IMR-90 (cell line): ENCODE data around the gene SLC22A24. TPM values are rescaled to one million over a fixed set of nuclear protein-coding genes. Genes with fewer than 3 reads are reported as not detected.

Experiments used
- ATAC-seq: fragments of 200-7000 bp; cut with Tn5 transposase; 2 replicates; pipeline ENCODE4 v1.9.1; 2020; ENCODE audit warnings: low read depth, mild to moderate bottlenecking, moderate library complexity
- BruUV-seq: library from RNA; stranded (reverse); fragments of 400-500 nt; replicated peaks from 2 replicates; lab custom pipeline; 2021; lab: Mats Ljungman, UMichigan
- CTCF ChIA-PET: fragments of 300-600 bp; formaldehyde crosslinking; extraction: SDS; loops from one replicate; lab custom pipeline; 2021; ENCODE audit warnings: antibody characterized with exemption; lab: Yijun Ruan, JAX
- POLR2A ChIA-PET: fragments of 300-600 bp; sonication (Branson Sonifier 250); formaldehyde crosslinking; loops from one replicate; lab custom pipeline; 2022; ENCODE audit warnings: antibody characterized with exemption; ENCODE audit not compliant: unreplicated experiment; lab: Charles Lee
- DNase-seq: peaks from one replicate; pipeline ENCODE4 v3.0.0; 2013
- H2AFZ ChIP-seq: replicated peaks from 2 replicates; pipeline ENCODE3; 2013; ENCODE audit warnings: low read length, mild to moderate bottlenecking; ENCODE audit not compliant: poor library complexity
- H2AK5ac ChIP-seq: 2 replicates; pipeline ENCODE4 v1.6.1; 2013; ENCODE audit warnings: low read depth, low read length, inconsistent platforms
- H2AK9ac ChIP-seq: replicated peaks from 2 replicates; pipeline ENCODE3; 2013; ENCODE audit warnings: mild to moderate bottlenecking, low read depth, low read length, moderate library complexity; ENCODE audit not compliant: poor library complexity
- H2BK120ac ChIP-seq: 2 replicates; pipeline ENCODE4 v1.6.1; 2013; ENCODE audit warnings: low read depth, low read length, inconsistent platforms
- H2BK15ac ChIP-seq: 3 replicates; pipeline ENCODE4 v1.6.1; 2013; ENCODE audit warnings: low read depth, low read length, inconsistent platforms
- H2BK20ac ChIP-seq: 2 replicates; pipeline ENCODE4 v1.6.1; 2013; ENCODE audit warnings: low read depth, mild to moderate bottlenecking, inconsistent platforms, low read length, moderate library complexity
- H2BK5ac ChIP-seq: 2 replicates; pipeline ENCODE4 v1.6.1; 2013; ENCODE audit warnings: mild to moderate bottlenecking, low read depth, low read length, inconsistent platforms; ENCODE audit not compliant: poor library complexity, severe bottlenecking
- H3K14ac ChIP-seq: replicated peaks from 2 replicates; pipeline ENCODE4 v1.6.1; 2013; ENCODE audit warnings: low read depth, low read length, inconsistent platforms
- H3K18ac ChIP-seq: 2 replicates; pipeline ENCODE4 v1.6.1; 2013; ENCODE audit warnings: low read depth, low read length, control low read depth
- H3K23ac ChIP-seq: 2 replicates; pipeline ENCODE4 v1.6.1; 2013; ENCODE audit warnings: low read depth, low read length, inconsistent platforms
- H3K27ac ChIP-seq: 2 replicates; pipeline ENCODE4 v1.5.1; 2013; ENCODE audit warnings: mild to moderate bottlenecking, control low read depth, low read length; ENCODE audit not compliant: insufficient read depth
- H3K27me3 ChIP-seq: 2 replicates; pipeline ENCODE4 v1.6.1; 2013; ENCODE audit warnings: low read length; ENCODE audit not compliant: control insufficient read depth, insufficient read depth
- H3K36me3 ChIP-seq: 2 replicates; pipeline ENCODE4 v1.6.1; 2013; ENCODE audit warnings: low read length, mixed read lengths; ENCODE audit not compliant: control insufficient read depth, insufficient read depth
- H3K4ac ChIP-seq: 2 replicates; pipeline ENCODE4 v1.6.1; 2013; ENCODE audit warnings: low read depth, low read length, inconsistent platforms
- H3K4me1 ChIP-seq: 2 replicates; pipeline ENCODE4 v1.6.1; 2013; ENCODE audit warnings: low read length, mixed read lengths; ENCODE audit not compliant: control insufficient read depth, insufficient read depth
- H3K4me2 ChIP-seq: 2 replicates; pipeline ENCODE4 v1.6.1; 2013; ENCODE audit warnings: low read depth, mild to moderate bottlenecking, control low read depth, low read length, moderate library complexity
- H3K4me3 ChIP-seq: 2 replicates; pipeline ENCODE4 v1.5.1; 2013; ENCODE audit warnings: low read depth, mild to moderate bottlenecking, control low read depth, low read length, moderate library complexity; ENCODE audit not compliant: insufficient read depth
- H3K56ac ChIP-seq: 2 replicates; pipeline ENCODE4 v1.6.1; 2013; ENCODE audit warnings: low read length, inconsistent platforms; ENCODE audit not compliant: insufficient read depth; ENCODE audit errors: extremely low read depth
- H3K79me1 ChIP-seq, 2 experiments: 2 replicates each; pipeline ENCODE4 v1.6.1; 2013; ENCODE audit warnings: low read length in 2 of 2, inconsistent platforms in 1 of 2, low read depth in 1 of 2
- H3K9ac ChIP-seq: 2 replicates; pipeline ENCODE4 v1.6.1; 2013; ENCODE audit warnings: low read depth, low read length, control low read depth
- H3K9me1 ChIP-seq: 2 replicates; pipeline ENCODE4 v1.6.1; 2013; ENCODE audit warnings: low read length, inconsistent platforms; ENCODE audit not compliant: insufficient read depth
- H3K9me3 ChIP-seq: 2 replicates; pipeline ENCODE4 v1.6.1; 2013; ENCODE audit warnings: low read length; ENCODE audit not compliant: control insufficient read depth, insufficient read depth
- H4K20me1 ChIP-seq: 2 replicates; pipeline ENCODE4 v1.6.1; 2013; ENCODE audit warnings: low read length, inconsistent platforms; ENCODE audit not compliant: insufficient read depth
- H4K5ac ChIP-seq: 2 replicates; pipeline ENCODE4 v1.6.1; 2013; ENCODE audit warnings: mild to moderate bottlenecking, low read depth, low read length, control low read depth
- H4K8ac ChIP-seq, 2 experiments: 2 replicates each; pipeline ENCODE4 v1.6.1; 2013; ENCODE audit warnings: low read depth in 2 of 2, low read length in 2 of 2, control low read depth in 1 of 2, inconsistent platforms in 1 of 2
- H4K91ac ChIP-seq: 2 replicates; pipeline ENCODE4 v1.6.1; 2013; ENCODE audit warnings: low read depth, low read length, inconsistent platforms; ENCODE audit not compliant: insufficient read depth
- BHLHE40 ChIP-seq: fragments of 150-350 bp; IDR thresholded peaks from 2 replicates; pipeline ENCODE4 v1.6.1; 2016; ENCODE audit warnings: mild to moderate bottlenecking, low read depth, low read length
- FOS ChIP-seq: fragments of 150-350 bp; IDR thresholded peaks from 2 replicates; pipeline ENCODE4 v1.6.1; 2016; ENCODE audit warnings: low read depth, low read length
- MAFK ChIP-seq: IDR thresholded peaks from 2 replicates; pipeline ENCODE4 v1.6.1; 2012; ENCODE audit warnings: low read depth, low read length, improper control_type of control experiment
- MAZ ChIP-seq: IDR thresholded peaks from 2 replicates; pipeline ENCODE4 v1.6.1; 2012; ENCODE audit warnings: low read depth, mild to moderate bottlenecking, low read length, improper control_type of control experiment, moderate library complexity, borderline replicate concordance
- RFX5 ChIP-seq: IDR thresholded peaks from 2 replicates; pipeline ENCODE4 v1.8.0; 2012; ENCODE audit warnings: low read depth, mild to moderate bottlenecking, low read length, moderate library complexity
- USF2 ChIP-seq: fragments of 150-350 bp; IDR thresholded peaks from 2 replicates; pipeline ENCODE4 v1.6.1; 2017; ENCODE audit warnings: mild to moderate bottlenecking, antibody characterized with exemption, low read length, low read depth
- WGBS, 2 experiments: methylation state at CpG; one replicate each; pipeline versions ENCODE4 v1.1.5 to v1.1.7; 2013; ENCODE audit warnings: missing lambda C conversion rate in 2 of 2; ENCODE audit not compliant: insufficient read length in 1 of 2; ENCODE audit errors: extremely low coverage in 2 of 2; 5-methylcytosine and 5-hydroxymethylcytosine counted together
- dilution Hi-C: fragments of 300-500 bp; cut with HindIII; formaldehyde crosslinking; loops from one replicate; pipeline ENCODE4 v1.14.3; 2018; ENCODE audit warnings: low sequenced_read_pairs; ENCODE audit not compliant: unreplicated experiment
- in situ Hi-C: fragments of 300-500 bp; cut with MboI; formaldehyde crosslinking; loops from 3 replicates; pipeline ENCODE4 v1.14.3; 2019; ENCODE audit warnings: low sequenced_read_pairs, inconsistent platforms, mixed read lengths
- intact Hi-C: fragments of 100-400 bp; cut with micrococcal nuclease; formaldehyde crosslinking; loops from 2 replicates; pipeline ENCODE4 v1.10.0; 2022
- polyA plus RNA-seq, 3 experiments: library from polyadenylated mRNA; depleted of rRNA; stranded (reverse); fragments of >200 nt; gene quantifications; 2 replicates each; pipeline ENCODE4 v1.2.3, GENCODE V29; 2012; ENCODE audit warnings: low replicate concordance in 1 of 3
- total RNA-seq: library from RNA; depleted of rRNA; stranded (reverse); fragments of >200 nt; gene quantifications from 2 replicates; pipeline ENCODE4 v1.2.3, GENCODE V29; 2012

Gene SLC22A24
- total and polyA plus RNA-seq, 2 of the 4 experiments (the other 2 are of a cell fraction) = not detected

GRCh38 chr11:63180536-63180935 lies 36.5 kb upstream of the SLC22A24 start:
- BruUV-seq = no TSS peak
- no peak for ATAC-seq
- H3K4me1 ChIP-seq = no peaks in the 10 kb centered on the region
- H2BK15ac ChIP-seq = no peak overlapping the region
- no peak overlapping the region for H3K4me2 ChIP-seq
- no peak overlapping the region for H3K56ac ChIP-seq
- no peak overlapping the region for H2AK5ac ChIP-seq
- H3K27me3 ChIP-seq = no peaks in the 10 kb centered on the region
- H2BK20ac ChIP-seq = no peak overlapping the region
- H3K9me3 ChIP-seq = no peaks in the 10 kb centered on the region
- H2AK9ac ChIP-seq = no peak overlapping the region
- H4K20me1 ChIP-seq = no peaks in the 10 kb centered on the region
- no peak overlapping the region for H3K4ac ChIP-seq
- dilution Hi-C loops (no loop called here), in situ Hi-C loops (no loop called here), intact Hi-C loops (no loop called here)
- CTCF ChIA-PET = no interaction called here
- no peak overlapping the region for H2AFZ ChIP-seq
- H3K4me3 ChIP-seq = no peak overlapping the region
- H2BK120ac ChIP-seq = no peak overlapping the region
- H3K23ac ChIP-seq = no peak overlapping the region
- no peak overlapping the region for H4K91ac ChIP-seq
- no peak for DNase-seq
- no peak overlapping the region for H4K5ac ChIP-seq
- POLR2A ChIA-PET = no interaction called here
- no peak overlapping the region for H3K18ac ChIP-seq
- WGBS, 2 experiments = no CpG with 5 or more reads among the region's 1 CpG
- H3K79me1 ChIP-seq = no peaks in the 10 kb centered on the region
- H3K9me1 ChIP-seq = no peaks in the 10 kb centered on the region
- no peak overlapping the region for H3K14ac ChIP-seq
- H3K9ac ChIP-seq = no peak overlapping the region
- no peak overlapping the region for H4K8ac ChIP-seq
- no peak overlapping the region for H3K27ac ChIP-seq
- H2BK5ac ChIP-seq = no peak overlapping the region
- TF ChIP-seq MAFK (no peak), USF2 (no peak), BHLHE40 (no peak), RFX5 (no peak), FOS (no peak), MAZ (no peak)
- H3K36me3 ChIP-seq = no peaks in the 10 kb centered on the region
